EH (cell line): ENCODE data around the gene FBXL2.

Source experiments
- DNase-seq: peaks from one replicate; pipeline ENCODE4 v3.0.0-alpha.2; 2015; ENCODE audit warnings: low read depth

The FBXL2 gene

GRCh38 chr3:33277193-33277882 lies at the start of gene FBXL2:
TSS of gene FBXL2 (plus strand) at chr3:33277442. CDS start at chr3:33277513, 71 bp downstream.
- peak; percentile 72 for DNase-seq

- no peak for DNase-seq
Measured at GRCh38 chr3:33229066-33229465, 48.2 kb upstream of the FBXL2 start.

GRCh38 chr3:33229947-33230346 lies 47.3 kb upstream of the FBXL2 start:
- no peak for DNase-seq

- DNase-seq, result no peak
Measured at GRCh38 chr3:33231756-33232465, 45.3 kb upstream of the FBXL2 start.

GRCh38 chr3:33233884-33234283 lies 43.4 kb upstream of the FBXL2 start:
- no peak for DNase-seq

- peak; percentile 10 for DNase-seq
Measured at GRCh38 chr3:33236005-33236404, 41.2 kb upstream of the FBXL2 start.

- DNase-seq, result no peak
Measured at GRCh38 chr3:33237439-33237838, 39.8 kb upstream of the FBXL2 start.

GRCh38 chr3:33238923-33239322 lies 38.3 kb upstream of the FBXL2 start:
- no peak for DNase-seq

GRCh38 chr3:33240261-33240660 lies 37.0 kb upstream of the FBXL2 start:
- DNase-seq, result no peak

- no peak for DNase-seq
Measured at GRCh38 chr3:33246786-33247185, 30.5 kb upstream of the FBXL2 start.

GRCh38 chr3:33250712-33251111 lies 26.5 kb upstream of the FBXL2 start:
- DNase-seq, result peak; percentile 36

GRCh38 chr3:33256249-33256648 lies 21.0 kb upstream of the FBXL2 start:
- DNase-seq, result no peak

GRCh38 chr3:33260104-33260503 lies 17.1 kb upstream of the FBXL2 start:
- DNase-seq, result no peak

- no peak for DNase-seq
Measured at GRCh38 chr3:33269385-33269784, 7.9 kb upstream of the FBXL2 start.

- DNase-seq, result no peak
Measured at GRCh38 chr3:33271324-33271723, 5.9 kb upstream of the FBXL2 start.

GRCh38 chr3:33273628-33274027 lies 3.6 kb upstream of the FBXL2 start:
- no peak for DNase-seq

GRCh38 chr3:33278163-33278562 lies 921 bp downstream of the FBXL2 start:
- DNase-seq, result peak; percentile 25

- DNase-seq, result no peak
Measured at GRCh38 chr3:33287672-33288282, 10.5 kb downstream of the FBXL2 start.

- peak; percentile 90 for DNase-seq
Measured at GRCh38 chr3:33299395-33300081, 22.3 kb downstream of the FBXL2 start.

GRCh38 chr3:33312361-33312760 lies 35.1 kb downstream of the FBXL2 start:
- DNase-seq, result no peak

- peak; percentile 70 for DNase-seq
Measured at GRCh38 chr3:33313331-33313730, 36.1 kb downstream of the FBXL2 start.

- DNase-seq, result no peak
Measured at GRCh38 chr3:33314993-33315392, 37.8 kb downstream of the FBXL2 start.

- DNase-seq, result peak; percentile 70
Measured at GRCh38 chr3:33315826-33316225, 38.6 kb downstream of the FBXL2 start.
